NB4 (cell line): ENCODE measurements around the gene KCNE2.

Source experiments
- DNase-seq: peaks from one replicate; pipeline ENCODE4 v3.0.0; 2010; ENCODE audit warnings: low read depth
- H3K4me3 ChIP-seq: one replicate; pipeline ENCODE4 v1.5.1; 2011; ENCODE audit warnings: mild to moderate bottlenecking, low read depth, low read length, moderate library complexity
- MYC ChIP-seq: IDR thresholded peaks from 2 replicates; pipeline ENCODE4 v1.6.1; 2011; ENCODE audit warnings: low read depth, low read length
- POLR2A ChIP-seq: IDR thresholded peaks from 2 replicates; pipeline ENCODE4 v1.6.1; 2011; ENCODE audit warnings: mild to moderate bottlenecking; ENCODE audit not compliant: insufficient read length; ENCODE audit errors: extremely low read depth
- TF ChIP-seq, protein P1 (sequence below): IDR thresholded peaks from one replicate; pipeline ENCODE4 v1.5.1; 2012; ENCODE audit warnings: low read depth, low read length
- TF ChIP-seq, protein P2 (sequence below): IDR thresholded peaks from 2 replicates; pipeline ENCODE4 v1.6.1; 2011; ENCODE audit warnings: low read depth, low read length

KCNE2 gene

DNA sequence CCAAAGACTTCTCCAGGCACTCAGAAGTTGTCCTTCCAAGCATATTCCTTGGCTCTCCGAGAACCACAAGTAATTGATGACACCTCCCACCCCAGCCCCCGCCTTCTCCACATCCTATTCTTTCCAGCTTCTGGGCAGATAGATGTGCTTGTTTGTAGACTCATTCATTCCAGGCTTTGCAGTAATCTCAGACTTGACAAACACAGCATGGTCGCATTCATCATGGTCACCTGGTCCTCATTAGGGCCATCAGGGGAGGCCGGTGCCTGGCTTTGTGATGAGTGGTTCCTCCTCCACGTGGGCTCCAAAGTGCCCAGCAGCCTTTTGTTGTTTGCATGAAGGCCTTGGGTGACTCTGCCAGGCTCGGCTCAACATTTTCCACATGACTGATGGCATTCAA, 28.5 kb upstream of the KCNE2 start:
- no peak for DNase-seq
- TF ChIP-seq, protein P1, sequence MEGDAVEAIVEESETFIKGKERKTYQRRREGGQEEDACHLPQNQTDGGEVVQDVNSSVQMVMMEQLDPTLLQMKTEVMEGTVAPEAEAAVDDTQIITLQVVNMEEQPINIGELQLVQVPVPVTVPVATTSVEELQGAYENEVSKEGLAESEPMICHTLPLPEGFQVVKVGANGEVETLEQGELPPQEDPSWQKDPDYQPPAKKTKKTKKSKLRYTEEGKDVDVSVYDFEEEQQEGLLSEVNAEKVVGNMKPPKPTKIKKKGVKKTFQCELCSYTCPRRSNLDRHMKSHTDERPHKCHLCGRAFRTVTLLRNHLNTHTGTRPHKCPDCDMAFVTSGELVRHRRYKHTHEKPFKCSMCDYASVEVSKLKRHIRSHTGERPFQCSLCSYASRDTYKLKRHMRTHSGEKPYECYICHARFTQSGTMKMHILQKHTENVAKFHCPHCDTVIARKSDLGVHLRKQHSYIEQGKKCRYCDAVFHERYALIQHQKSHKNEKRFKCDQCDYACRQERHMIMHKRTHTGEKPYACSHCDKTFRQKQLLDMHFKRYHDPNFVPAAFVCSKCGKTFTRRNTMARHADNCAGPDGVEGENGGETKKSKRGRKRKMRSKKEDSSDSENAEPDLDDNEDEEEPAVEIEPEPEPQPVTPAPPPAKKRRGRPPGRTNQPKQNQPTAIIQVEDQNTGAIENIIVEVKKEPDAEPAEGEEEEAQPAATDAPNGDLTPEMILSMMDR: no peak
- TF ChIP-seq, protein P2, sequence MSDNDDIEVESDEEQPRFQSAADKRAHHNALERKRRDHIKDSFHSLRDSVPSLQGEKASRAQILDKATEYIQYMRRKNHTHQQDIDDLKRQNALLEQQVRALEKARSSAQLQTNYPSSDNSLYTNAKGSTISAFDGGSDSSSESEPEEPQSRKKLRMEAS: no peak
- no peak for TF ChIP-seq MYC
- no peak for TF ChIP-seq POLR2A
- H3K4me3 ChIP-seq: no peak overlapping the region

DNA sequence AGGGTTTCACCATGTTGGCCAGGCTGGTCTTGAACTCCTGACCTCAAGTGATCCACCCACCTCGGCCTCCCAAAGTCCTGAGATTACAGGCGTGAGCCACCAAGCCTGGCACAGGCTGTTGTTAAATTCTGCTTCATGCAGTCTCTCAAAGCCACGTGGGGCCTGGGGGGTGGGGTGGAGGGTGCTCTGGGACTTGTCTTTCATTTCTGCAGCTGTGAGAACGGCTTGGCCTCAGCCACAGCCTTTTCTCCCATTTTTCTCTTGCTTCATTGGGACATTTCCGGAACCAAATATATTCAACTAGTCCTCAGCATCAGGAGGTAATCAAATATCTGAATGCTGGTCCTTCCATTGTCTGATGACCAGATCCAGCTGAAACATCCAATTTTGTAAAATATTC, 27.6 kb upstream of the KCNE2 start:
- TF ChIP-seq MYC (no peak), POLR2A (no peak)
- TF ChIP-seq, protein P2: no peak
- TF ChIP-seq, protein P1: no peak
- DNase-seq: no peak
- no peak overlapping the region for H3K4me3 ChIP-seq

DNA sequence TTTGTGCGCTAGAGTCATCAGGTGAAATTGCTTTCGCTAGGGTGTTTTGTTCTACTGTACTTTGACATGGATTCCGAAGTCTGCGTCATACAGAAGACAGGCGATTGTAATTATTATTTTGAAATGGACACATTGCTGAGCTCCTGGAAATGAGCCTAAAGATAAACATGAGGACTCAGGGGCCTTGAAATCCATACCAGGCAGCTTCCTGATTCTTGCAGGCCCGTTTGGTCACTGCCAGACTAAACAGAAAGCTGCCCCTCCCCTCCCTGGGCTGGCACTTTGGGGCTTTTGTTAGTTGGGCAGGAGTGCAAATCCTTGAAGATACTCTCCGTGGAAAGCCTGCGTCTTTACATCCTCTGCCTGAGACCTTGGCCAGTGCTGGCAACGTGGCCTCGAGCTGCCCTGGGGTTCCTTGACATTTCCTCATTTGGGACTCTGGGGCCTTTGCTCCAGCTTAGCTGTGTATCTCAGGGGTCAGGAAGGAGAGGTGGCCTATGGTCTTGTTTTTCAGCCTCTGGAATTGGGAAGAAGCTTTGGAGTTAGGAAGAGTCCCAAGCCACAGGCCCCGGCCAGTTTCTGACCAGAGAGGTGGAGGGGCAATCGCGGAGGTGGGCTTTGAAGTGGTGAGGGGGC, 26.9 kb upstream of the KCNE2 start:
- TF ChIP-seq POLR2A (no peak), MYC (no peak)
- TF ChIP-seq, protein P1: no peak
- TF ChIP-seq, protein P2: no peak
- no peak overlapping the region for H3K4me3 ChIP-seq
- no peak for DNase-seq

DNA sequence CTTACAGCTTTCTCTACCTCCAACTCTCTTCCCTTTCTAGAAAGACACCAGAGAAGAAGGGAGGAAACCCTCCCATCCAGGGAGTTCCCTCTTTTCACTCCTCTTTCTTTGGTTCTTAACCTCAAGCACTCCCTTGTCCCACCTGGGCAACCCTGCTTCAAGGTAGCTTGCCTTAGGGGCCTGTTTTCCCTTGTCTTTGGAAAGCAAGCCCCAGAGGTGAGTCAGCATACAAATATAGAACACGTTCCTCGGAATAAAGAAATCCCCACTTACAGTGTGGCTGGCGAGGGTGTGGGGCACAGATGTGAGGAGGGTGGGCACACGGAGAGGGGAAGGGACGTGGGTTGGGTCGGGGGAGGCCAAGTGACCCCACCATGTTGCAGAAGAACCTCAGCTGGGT, 26.1 kb upstream of the KCNE2 start:
- TF ChIP-seq POLR2A (no peak), MYC (no peak)
- TF ChIP-seq, protein P1: no peak
- TF ChIP-seq, protein P2: no peak
- H3K4me3 ChIP-seq: no peak overlapping the region

DNA sequence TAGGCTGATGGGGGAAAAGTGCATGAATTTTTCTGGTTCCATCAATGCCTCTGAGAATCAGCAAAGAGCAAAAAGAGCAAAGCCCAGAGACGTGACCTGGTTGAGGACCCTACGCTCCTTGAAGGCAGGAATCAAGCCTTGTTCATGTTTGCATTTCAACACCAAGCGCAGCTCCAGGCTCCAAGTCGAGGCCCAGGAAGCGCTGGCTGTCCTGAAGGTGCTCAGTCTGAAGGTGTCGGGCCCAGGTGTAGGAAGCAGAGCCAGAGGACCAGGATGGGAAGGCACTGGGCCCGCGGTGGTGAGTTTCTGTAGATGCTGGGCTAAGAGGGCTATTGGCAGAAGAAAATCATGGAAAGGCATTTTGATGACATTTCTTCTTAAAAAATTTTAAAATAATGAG, 25.6 kb upstream of the KCNE2 start:
- TF ChIP-seq, protein P1: no peak
- no peak for TF ChIP-seq MYC
- TF ChIP-seq, protein P2: no peak
- TF ChIP-seq POLR2A: no peak
- no peak for DNase-seq
- no peak overlapping the region for H3K4me3 ChIP-seq

More for the DNA sequence above, 26.1 kb upstream of the KCNE2 start:
- no peak for DNase-seq
